HG03558 (cell line): ENCODE data around the gene TTPAL.
"Not testable (repeated sequence)": the region's sequence is repeated elsewhere in the genome, so short reads cannot be mapped to it uniquely, and the experiment has no call there.

Experiments used
- ATAC-seq: cut with Tn5 transposase; IDR thresholded peaks from one replicate; pipeline ENCODE4 v1.9.1; 2021; ENCODE audit warnings: moderate number of reproducible peaks; ENCODE audit not compliant: unreplicated experiment; ENCODE audit errors: extremely low read depth

Gene TTPAL

DNA sequence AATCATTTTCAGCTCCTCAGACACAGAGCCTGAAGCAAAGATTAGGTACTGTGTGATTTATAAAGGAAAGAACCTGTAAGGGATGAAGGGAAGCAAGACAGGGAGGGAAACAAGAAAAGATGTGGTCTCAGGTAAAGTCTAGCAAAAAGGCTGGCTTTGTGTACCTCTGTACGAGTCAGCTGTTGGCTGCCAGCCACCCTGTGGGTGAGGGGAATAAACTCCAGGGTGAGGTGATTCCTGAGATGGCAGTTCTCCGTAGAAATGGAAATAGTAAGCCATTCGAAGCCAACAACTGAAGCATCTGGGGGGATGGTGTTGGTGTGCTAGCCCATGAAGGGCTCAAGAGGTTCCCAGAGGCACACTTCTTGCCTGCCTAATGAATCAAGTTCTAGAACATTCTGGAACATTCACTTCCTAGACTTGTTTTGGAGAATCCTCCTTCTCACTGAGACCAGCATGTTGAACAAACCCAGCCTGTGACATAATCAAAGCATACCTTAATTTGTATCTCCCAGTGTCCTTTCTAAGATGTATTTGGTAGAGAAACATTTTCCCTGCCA lies 10.6 kb upstream of the TTPAL start:
- no peak for ATAC-seq

DNA sequence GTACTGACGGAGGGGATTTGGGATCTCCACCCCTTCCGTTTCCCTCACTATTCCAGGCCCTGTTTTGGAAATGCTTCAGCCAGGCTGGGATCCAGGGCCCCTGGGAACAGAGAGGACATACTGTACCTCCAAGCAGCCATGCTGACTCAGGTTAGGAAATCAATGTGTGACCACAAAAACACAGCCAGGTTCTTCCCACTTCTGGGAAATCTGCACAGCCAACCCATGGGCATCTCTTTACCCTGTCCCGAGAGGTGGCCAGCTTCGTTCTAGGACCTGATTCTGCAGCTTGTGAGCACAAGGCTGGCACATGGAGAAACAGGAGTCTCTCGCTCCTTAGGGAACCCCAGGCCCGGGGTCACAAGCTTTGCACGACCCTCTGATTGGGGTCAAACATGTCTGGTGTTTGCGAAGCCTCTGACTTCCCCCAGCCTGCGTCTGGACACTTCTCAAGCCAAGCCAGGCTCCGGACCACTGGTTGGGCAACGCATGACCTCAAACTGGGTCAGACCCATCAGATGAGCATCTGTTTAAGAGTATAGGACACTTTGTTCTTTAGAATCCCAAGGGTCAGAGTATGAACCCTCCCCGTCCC lies 8.3 kb upstream of the TTPAL start:
- no peak for ATAC-seq

DNA sequence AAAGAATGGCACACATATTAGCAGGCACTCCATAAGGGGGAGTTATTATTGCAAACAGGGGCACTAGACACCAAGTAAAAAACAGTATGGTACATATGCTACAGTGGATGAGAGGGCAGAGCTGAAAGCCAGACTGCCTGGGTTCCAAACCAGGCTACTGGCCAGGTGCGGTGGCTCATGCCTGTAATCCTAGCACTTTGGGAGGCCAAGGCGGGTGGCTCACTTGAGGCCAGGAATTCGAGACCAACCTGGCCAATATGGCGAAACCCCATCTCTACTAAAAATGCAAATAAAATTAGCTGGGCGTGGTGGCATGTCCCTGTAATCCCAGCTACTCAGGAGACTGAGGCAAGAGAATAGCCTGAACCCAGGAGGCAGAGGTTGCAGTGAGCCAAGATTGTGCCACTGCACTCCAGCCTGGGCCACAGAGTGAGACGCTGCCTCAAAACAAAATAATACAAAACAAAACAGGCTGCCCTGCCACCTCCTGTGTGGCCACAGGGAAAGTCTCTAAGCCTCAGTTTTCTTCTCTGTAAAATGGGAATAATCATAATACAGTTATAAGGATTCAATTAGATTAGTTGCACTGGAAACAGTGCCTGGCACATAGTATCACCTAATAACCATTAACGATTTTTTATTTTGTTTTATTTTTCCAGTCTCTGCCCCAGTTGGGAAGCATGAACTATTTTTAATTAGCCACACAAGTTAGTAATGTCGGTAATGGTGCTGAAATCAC lies 7.5 kb upstream of the TTPAL start:
- no peak for ATAC-seq

DNA sequence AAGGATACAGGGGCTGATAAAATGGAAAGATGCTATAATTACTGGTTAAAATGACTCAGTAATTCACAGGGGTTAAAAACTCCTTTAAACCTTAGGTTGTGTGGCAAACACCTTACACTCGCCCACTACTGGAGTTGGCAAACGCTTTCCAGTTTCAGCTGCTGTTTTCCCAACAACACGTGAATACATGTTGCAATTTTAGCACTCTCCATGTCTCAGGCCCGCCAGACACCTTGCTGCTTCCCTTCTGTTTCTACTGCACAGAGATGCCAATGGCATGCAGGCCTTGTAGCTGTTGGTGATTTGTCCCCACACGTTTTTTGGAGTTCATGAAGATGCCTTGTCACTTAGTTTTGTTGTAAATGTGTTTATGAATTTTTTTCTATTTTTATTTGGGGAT lies 5.3 kb upstream of the TTPAL start:
- ATAC-seq, result no peak

DNA sequence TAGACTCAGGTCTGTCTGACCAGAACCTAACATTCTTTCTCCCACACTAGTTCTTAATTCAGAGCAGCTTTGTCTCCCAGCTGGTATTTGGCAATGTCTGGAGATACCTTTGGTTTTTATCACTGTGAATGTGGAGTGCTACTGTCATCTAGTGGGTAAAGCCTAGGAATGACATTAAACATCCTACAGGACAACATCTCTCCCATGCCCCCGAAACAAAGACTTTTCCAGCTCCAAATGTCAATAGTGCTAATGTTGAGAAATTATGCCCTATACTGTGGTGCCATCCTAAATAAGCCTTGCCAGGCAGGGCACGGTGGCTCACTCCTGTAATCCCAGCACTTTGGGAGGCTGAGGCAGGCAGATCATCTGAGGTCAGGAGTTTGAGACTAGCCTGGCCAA lies 4.2 kb upstream of the TTPAL start:
- no peak for ATAC-seq

DNA sequence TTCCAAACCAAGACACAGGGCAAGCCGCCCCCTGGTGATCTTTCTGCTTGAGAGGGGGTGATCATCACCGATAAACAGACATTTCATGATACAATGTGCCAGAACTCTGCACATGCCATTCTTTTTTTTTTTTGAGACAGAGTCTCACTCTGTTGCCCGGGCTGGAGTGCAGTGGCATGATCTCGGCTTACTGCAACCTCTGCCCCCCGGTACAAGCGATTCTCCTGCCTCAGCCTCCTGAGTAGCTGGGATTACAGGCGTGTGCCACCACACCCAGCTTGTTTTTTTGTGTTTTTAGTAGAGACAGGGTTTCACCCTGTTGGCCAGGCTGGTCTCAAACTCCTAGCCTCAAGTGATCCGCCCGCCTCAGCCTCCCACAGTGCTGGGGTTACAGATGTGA lies 3.4 kb upstream of the TTPAL start:
- not testable (repeated sequence) for ATAC-seq

DNA sequence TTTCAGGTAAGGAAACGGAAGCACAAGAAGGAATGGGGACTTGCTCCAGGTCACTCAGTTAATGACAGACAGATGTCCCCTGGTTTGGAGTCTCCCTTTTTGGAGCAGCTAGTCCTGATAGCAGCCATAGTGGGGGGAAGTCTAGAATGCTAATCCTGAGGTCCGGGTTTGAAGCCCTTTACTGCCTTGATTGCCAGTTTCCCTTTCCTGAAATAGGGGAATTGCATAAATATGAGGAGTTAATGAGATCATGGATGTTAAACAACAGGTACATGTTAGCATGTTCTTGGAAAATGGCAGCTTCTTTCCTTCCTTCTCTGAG lies 341 bp upstream of the TTPAL start:
- no peak for ATAC-seq

DNA sequence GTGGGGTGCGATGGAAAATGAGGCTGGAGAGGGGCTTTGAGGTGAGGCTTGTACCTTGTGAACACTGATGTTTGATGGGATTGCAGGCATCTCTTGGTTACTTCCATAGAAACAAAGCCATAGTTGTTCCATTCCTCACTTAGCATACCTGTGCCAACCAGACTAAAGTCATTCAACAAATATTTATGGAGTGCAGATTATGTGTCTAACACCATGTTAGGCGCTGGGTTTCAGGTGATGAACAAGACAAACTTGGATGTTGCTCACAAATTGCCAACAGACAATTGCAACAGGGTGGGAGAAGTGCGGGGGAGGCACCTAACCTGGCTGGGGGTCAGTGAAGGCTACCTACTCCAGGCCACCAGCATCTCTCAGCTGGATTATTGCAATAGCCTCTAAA lies 1.5 kb downstream of the TTPAL start:
- no peak for ATAC-seq

DNA sequence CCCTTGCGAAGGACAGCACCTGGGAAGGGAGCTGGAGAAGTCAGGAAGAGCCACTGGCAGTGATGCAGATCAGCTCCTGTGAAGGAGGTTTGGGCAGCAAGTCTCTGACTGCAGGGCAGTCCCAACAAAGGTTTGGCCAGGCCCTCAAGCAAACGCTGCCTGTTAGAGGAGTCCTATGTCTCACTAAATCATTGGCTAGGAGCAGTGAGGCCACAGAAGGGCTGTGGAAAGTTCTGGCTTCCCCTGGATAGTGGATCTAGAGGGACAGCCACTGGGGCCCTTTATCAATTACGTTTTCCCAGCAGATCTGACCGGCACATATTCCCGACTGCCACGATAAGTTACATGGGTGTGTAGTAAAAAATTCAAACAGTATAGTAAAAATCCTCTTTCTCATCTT lies 2.5 kb downstream of the TTPAL start:
- no peak for ATAC-seq

DNA sequence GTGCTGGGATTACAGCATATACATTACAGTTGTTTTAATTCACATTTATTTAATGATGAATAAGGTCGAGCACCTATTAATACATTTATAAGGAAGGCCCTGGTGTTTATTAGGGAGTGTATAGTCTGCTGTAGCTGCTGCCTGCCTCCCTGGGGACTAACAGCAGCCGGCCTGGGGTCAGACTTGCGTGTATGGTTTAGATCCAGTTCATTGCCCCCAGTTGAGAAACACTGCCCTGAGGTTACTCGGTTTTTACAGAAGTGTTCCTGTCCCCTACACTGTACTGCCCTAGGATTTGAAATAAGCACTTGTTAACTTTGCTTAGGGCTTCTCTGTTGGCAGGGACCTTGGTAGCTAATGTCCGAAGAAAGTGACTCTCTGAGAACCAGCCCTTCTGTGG lies 4.0 kb downstream of the TTPAL start:
- no peak for ATAC-seq

DNA sequence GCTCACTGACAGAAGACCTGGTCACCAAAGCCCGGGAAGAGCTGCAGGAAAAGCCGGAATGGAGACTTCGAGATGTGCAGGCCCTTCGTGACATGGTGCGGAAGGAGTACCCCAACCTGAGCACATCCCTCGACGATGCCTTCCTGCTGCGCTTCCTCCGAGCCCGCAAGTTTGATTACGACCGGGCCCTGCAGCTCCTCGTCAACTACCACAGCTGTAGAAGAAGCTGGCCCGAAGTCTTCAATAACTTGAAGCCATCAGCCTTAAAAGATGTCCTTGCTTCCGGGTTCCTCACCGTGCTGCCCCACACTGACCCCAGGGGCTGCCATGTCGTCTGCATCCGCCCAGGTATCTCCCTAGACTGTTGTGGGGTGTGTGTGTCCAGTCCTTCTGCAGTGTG lies 4.4 kb downstream of the TTPAL start:
- no peak for ATAC-seq

DNA sequence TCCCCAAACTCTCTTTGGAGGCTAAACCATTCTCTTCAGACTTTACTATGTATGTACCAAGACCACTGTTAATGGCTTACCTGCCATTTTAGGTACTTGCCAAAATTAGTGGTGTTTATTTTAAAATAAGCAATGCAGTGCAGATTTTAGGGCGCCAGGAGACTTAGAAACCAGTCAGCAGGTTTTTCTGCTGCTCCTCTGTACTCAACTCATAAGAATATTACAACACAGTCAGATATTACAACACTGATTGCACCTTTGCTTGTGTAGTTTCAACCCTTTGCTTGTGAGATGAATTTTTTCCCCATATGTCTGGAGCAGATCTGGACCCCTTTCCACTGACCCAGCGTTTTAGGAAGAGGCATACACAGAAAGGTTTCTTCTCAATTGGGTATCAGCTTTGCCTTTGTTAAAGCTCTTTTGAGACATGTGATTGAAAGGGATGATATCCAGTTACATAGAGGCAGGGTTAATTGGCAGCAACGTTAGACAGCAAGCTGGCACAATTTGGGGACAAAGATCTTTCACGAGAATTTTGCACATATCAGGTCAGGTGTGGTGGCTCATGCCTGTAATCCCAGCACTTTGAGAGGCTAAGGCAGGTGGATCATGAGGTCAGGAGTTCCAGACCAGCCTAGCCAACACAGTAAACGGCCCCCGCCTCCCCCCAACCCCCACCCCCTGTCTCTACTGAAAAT lies 6.2 kb downstream of the TTPAL start:
- no peak for ATAC-seq

DNA sequence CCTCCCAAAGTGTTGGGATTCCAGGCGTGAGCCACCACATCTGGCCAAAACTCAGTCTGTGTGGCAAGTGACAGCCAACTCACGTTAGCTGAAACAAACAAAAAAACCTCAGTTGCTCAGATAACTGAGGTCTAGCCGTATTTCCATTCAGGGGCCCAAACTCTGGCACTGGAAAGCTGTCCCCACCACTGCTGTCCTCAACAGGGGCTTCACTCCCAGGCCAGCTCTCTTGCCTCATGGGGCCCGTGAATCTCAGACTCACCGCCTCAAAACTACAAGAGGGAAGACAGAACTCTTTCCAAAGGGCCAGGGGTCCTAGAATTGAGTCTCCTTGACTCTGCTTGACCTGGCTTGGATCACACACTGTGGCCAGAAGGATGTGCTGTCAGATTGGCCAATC lies 7.4 kb downstream of the TTPAL start:
- no peak for ATAC-seq

DNA sequence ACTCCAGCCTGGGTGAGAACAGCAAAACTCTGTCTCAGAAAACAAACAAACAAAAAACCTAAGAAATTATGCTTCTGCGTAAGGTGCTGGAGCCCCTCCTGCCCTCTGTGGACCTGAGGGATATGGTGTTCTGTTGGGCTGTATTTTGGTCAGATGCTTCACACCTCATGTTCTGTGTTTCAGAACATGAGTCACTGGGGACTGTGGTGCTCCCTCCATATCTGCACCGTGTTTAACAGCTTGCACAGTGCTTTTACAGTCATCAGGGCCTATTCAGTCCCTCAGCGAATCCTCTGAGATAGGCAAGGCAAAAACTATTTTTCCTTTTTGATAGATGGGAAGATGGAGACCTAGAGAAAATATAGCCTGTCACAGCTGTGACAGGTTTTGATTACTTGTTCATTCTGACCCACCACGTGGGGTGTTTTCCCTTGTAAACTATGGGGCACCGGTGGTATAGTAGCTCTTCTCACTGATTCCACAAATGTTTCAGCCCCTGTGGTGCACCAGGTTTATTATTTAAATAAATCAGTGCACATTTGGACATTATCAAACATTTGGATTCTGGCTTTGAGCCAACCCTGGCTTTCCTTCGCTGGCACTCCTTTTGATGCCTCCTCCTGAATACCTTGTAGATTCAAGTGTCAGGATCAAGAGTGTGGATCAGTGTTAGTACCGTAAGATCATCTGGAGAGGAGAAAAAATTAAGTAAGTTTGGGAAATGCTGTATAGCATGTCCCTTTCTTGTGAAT lies 9.6 kb downstream of the TTPAL start:
- no peak for ATAC-seq

DNA sequence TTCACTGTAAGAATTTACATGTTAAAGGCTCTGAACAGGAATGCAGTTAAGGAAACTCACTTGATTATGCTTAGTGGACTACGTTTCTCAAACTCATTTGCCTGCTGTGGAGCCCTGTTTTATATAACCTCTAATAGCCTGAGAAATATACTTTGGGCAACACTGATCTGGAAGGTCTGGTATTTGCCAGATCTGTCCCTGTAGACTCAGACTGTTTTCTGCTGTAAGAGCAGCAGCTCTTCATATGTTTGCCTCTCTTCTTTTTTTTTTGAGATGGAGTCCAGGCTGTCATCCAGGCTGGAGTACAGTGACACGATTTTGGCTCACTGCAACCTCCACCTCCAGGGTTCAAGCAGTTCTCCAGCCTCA lies 10.1 kb downstream of the TTPAL start:
- no peak for ATAC-seq

DNA sequence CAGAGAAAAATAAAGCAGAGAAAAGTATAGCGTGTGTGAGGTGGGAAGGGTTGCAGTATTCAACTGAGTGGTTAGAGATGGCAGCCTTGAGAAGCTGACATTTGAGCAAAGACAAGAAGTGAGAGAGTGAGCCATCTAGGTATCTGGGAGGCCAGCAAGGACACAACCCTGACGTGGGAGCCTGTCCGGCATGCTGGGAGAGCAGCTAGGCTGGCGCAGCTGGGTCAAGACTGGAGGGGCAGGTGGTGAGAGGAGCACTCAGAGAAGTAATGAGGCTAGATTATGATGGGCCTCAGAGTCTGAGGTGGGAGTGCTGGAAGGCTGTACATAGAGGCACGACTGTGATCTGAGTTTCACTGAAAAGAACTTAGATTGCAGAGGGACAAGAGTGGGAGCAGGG lies 12.9 kb downstream of the TTPAL start:
- ATAC-seq, result no peak

DNA sequence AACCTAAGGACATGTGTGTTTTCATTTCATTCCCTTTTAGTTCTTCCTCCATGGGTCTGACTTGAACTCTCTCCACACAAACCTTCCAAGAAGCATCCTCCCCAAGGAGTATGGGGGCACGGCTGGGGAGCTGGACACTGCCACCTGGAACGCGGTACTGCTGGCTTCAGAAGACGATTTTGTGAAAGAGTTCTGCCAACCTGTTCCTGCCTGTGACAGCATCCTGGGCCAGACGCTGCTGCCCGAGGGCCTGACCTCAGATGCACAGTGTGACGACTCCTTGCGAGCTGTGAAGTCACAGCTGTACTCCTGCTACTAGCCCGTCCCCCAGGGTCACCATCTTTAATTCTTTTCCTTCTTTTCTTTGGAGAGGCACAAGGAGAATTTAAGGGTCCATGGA lies 13.5 kb downstream of the TTPAL start:
- no peak for ATAC-seq

DNA sequence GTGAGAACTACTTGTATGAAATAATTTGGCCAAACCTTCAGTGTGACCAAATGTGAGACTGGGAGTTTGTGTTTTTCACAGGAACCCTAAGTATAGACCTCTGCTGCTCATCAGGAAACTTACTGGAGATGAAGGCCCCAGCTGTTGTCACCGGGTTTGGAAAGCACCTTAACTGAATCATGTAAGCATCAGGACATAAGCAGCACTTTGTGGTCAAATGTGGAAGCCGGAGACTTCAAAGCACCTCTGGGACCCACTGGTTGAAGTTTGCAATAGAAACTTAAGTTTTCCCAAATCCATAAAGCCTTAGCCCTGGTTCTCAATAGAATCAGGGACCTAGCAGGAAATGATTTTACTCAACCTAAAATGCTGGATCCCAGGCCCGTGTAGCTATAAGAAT lies 14.3 kb downstream of the TTPAL start:
- no peak for ATAC-seq

DNA sequence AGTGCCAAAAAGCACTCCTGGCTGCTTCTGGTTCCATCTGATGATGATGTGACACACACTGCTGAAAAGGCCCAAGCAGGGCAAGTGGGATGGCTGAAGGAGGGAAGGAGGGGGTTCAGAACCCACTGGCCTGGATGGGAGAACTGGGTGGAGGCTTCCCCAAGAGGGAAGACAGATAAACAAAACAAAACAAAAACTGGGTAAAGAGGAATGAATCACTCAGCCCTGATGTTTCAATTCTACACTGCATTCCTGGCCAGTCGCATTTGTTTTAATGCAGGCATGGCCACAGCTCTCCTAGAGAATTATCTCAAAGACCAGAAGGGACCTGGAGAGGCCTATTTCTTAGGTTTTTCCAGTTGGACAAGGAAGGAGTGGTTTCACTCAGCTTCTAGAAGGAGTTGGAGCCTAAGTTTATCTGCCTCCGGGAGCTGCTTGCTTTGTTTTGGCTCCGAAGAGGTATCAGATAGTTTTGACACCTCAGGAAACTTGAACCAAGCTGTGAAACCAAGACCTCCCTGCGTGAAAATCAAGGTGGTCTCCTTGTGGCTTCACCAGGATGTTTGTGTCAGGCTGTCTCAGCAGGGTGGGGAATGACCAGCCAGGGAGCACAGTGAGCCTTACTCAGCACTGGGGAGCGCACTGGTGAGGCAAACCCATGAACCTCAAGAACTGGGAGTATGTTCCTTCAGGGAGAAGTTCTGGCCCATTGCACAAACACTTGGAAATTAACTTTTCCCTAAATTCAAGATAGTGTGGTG lies 16.1 kb downstream of the TTPAL start:
- no peak for ATAC-seq

DNA sequence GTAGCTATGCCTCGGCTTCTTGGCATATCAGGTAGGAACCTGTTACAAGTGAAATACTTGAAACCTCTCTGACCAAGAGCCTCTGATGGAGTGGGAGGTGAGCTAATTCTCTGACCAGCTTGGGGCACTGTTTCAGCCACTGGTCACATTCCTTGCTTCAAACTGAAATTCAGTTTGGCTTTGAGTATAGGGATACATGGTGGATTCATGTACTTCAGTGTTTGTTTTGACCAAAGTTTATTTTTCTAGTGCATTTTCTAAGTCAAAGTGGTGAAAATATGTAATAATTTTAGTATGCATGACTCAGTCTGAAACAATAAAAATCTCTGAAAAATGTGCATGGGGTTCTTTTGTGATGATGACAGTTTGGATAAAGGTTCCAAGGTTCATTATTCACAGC lies 18.6 kb downstream of the TTPAL start:
- no peak for ATAC-seq
